A673 (cell line): Measurements from ENCODE around the gene FAAP20.

Experiments used
- EZH2 ChIP-seq: fragments of 200-600 bp; sonication (generic); IDR thresholded peaks from 2 replicates; pipeline ENCODE4 v1.6.1; 2017; ENCODE audit warnings: borderline replicate concordance, low read depth, mild to moderate bottlenecking, mixed read lengths, antibody characterized with exemption, low read length; ENCODE audit not compliant: poor library complexity, severe bottlenecking
- TF ChIP-seq, protein P1 (sequence below): fragments of 300-800, 200-600 bp; sonication (generic); conservative IDR thresholded peaks from 2 replicates; pipeline ENCODE4 v1.5.1; 2017; ENCODE audit warnings: low read depth, mild to moderate bottlenecking, antibody characterized with exemption, low read length, moderate library complexity, mixed read lengths

DNA sequence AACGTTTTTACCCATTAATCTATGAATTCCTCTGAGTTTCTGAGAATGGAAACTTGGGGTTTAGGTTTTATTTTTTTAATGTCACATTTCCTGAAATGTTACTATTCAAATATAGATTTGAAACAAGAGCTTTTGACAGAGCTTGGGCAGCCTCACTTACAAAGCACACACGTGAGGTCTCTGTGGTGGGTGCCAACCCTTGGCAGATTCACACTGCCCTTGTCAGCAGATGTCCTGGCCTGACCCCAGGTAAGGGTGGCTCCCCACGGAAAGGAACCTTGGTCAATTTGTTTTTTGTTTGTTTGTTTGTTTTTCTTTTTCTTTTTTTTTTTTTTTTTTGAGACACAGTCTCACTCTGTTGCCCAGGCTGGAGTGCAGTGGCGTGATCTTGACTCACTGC, 53.5 kb downstream of the FAAP20 start:
- TF ChIP-seq, protein P1, sequence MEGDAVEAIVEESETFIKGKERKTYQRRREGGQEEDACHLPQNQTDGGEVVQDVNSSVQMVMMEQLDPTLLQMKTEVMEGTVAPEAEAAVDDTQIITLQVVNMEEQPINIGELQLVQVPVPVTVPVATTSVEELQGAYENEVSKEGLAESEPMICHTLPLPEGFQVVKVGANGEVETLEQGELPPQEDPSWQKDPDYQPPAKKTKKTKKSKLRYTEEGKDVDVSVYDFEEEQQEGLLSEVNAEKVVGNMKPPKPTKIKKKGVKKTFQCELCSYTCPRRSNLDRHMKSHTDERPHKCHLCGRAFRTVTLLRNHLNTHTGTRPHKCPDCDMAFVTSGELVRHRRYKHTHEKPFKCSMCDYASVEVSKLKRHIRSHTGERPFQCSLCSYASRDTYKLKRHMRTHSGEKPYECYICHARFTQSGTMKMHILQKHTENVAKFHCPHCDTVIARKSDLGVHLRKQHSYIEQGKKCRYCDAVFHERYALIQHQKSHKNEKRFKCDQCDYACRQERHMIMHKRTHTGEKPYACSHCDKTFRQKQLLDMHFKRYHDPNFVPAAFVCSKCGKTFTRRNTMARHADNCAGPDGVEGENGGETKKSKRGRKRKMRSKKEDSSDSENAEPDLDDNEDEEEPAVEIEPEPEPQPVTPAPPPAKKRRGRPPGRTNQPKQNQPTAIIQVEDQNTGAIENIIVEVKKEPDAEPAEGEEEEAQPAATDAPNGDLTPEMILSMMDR: no peak
- no peak for TF ChIP-seq EZH2
